Chondrocyte (in vitro differentiated cells): ENCODE measurements around the gene GNG2. TPM values are rescaled to one million over a fixed set of nuclear protein-coding genes. Genes with fewer than 3 reads are reported as not detected.

Source experiments
- DNase-seq: peaks from one replicate; pipeline ENCODE4 v3.0.0; 2021; ENCODE audit warnings: mixed read lengths, low spot score
- H3K27ac Mint-ChIP-seq: one replicate; pipeline ENCODE4 v1.8.0; 2021; ENCODE audit warnings: mild to moderate bottlenecking, moderate library complexity, mixed read lengths; ENCODE audit not compliant: unreplicated experiment
- H3K27me3 Mint-ChIP-seq: 2 replicates; pipeline ENCODE4 v1.8.0; 2021; ENCODE audit warnings: low read depth, mixed read lengths
- H3K36me3 Mint-ChIP-seq: 2 replicates; pipeline ENCODE4 v1.8.0; 2021; ENCODE audit warnings: low read depth, mixed read lengths
- H3K4me1 Mint-ChIP-seq: 2 replicates; pipeline ENCODE4 v1.8.0; 2021; ENCODE audit warnings: low read depth, mild to moderate bottlenecking, mixed read lengths
- H3K4me3 Mint-ChIP-seq: one replicate; pipeline ENCODE4 v1.8.0; 2021; ENCODE audit warnings: mild to moderate bottlenecking, moderate library complexity, mixed read lengths; ENCODE audit not compliant: unreplicated experiment
- H3K9me3 Mint-ChIP-seq: 2 replicates; pipeline ENCODE4 v1.8.0; 2021; ENCODE audit warnings: low read depth, mixed read lengths
- total RNA-seq: library from RNA; stranded (reverse); gene quantifications from 3 replicates; pipeline ENCODE4 v1.2.1, GENCODE V29; 2021
- TF ChIP-seq, protein P1 (sequence below): fragments of 200-600 bp; sonication (generic); IDR thresholded peaks from 2 replicates; pipeline ENCODE4 v1.5.0; 2021; ENCODE audit warnings: antibody characterized with exemption, mild to moderate bottlenecking, moderate library complexity

Gene GNG2
- total RNA-seq, 1 donor from 2014 or later: 2.4 TPM

GRCh38 chr14:52007211-52007610 is 146.8 kb downstream of the GNG2 start:
- Mint-ChIP-seq H3K27me3 (no peaks in the 10 kb centered on the region), H3K9me3 (no peaks in the 10 kb centered on the region), H3K4me3 (no peak overlapping the region), H3K36me3 (peaks cover 46% of the 10 kb centered on the region), H3K4me1 (peaks cover 19% of the 10 kb centered on the region), H3K27ac (no peak overlapping the region)
- TF ChIP-seq, protein P1, sequence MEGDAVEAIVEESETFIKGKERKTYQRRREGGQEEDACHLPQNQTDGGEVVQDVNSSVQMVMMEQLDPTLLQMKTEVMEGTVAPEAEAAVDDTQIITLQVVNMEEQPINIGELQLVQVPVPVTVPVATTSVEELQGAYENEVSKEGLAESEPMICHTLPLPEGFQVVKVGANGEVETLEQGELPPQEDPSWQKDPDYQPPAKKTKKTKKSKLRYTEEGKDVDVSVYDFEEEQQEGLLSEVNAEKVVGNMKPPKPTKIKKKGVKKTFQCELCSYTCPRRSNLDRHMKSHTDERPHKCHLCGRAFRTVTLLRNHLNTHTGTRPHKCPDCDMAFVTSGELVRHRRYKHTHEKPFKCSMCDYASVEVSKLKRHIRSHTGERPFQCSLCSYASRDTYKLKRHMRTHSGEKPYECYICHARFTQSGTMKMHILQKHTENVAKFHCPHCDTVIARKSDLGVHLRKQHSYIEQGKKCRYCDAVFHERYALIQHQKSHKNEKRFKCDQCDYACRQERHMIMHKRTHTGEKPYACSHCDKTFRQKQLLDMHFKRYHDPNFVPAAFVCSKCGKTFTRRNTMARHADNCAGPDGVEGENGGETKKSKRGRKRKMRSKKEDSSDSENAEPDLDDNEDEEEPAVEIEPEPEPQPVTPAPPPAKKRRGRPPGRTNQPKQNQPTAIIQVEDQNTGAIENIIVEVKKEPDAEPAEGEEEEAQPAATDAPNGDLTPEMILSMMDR: no peak
- no peak for DNase-seq

DNA sequence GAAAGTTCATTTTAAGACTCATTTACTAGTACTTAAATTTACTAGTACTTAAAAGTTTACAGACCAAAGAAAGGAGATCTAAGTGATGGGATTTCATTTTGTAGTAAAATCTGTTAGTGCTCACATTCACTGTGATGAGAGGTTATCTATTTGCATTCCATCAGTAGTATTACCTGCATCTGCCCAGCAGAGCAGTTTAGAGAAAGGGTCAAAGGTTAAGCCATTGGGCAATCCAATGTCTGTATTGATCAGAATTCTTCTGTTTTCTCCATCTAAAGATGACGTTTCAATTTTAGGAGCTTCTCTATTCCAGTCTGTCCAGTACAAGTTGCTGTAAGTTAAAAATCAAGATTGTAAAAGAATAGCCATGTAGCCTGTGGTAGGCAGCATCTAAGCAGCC is 147.2 kb downstream of the GNG2 start:
- no peak overlapping the region for H3K4me3 Mint-ChIP-seq
- TF ChIP-seq, protein P1: no peak
- peaks cover 45% of the 10 kb centered on the region for H3K36me3 Mint-ChIP-seq
- peaks cover 19% of the 10 kb centered on the region for H3K4me1 Mint-ChIP-seq
- no peak overlapping the region for H3K27ac Mint-ChIP-seq
- DNase-seq: no peak
- no peaks in the 10 kb centered on the region for H3K9me3 Mint-ChIP-seq
- no peaks in the 10 kb centered on the region for H3K27me3 Mint-ChIP-seq

DNA sequence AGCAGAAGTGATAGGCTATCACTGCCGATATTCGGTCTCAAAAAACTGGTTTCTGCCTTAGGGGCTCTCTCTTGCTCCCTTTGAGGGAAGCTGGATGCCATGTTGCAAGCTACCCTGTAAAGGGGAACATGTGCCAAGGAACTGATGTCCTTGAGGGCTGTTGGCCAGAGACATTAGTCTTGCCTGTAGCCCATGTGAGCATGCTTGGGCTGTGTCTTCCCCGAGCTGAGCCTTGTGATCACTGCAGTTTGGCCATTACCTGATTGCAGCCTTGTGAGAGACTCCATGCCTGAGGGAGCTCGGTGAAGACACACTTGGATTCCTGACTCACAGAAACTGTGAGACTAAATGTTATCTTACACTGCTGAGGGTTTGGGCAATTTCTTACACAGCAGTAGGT is 147.7 kb downstream of the GNG2 start:
- TF ChIP-seq, protein P1: no peak
- Mint-ChIP-seq H3K27ac (no peak overlapping the region), H3K27me3 (no peaks in the 10 kb centered on the region), H3K9me3 (no peaks in the 10 kb centered on the region), H3K4me3 (no peak overlapping the region), H3K36me3 (peaks cover 45% of the 10 kb centered on the region), H3K4me1 (peaks cover 19% of the 10 kb centered on the region)
- DNase-seq: no peak

GRCh38 chr14:52010173-52010693 is 149.8 kb downstream of the GNG2 start:
- Mint-ChIP-seq H3K27ac (no peak overlapping the region), H3K9me3 (no peaks in the 10 kb centered on the region), H3K27me3 (no peaks in the 10 kb centered on the region), H3K36me3 (peaks cover 35% of the 10 kb centered on the region), H3K4me1 (peaks cover 14% of the 10 kb centered on the region), H3K4me3 (no peak overlapping the region)
- no peak for DNase-seq
- TF ChIP-seq, protein P1: no peak

DNA sequence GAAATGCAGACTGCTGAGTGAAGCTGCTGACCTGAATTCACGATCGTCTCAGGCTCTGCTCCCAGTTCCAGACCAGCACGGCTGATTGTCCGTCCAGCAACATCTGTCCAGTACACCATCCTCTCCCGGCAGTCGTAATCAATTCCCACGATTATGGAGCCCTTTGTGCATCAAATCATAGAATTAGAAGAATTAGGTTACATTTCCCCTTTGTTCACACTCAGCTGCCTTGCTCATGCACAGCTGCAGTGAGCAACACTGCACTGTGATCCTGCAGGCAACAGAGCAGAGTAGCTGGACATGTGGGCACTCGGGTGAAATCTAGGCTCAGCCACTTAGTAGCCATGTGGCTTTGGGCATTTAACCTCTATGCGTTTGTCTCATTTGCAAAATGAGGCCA is 151.1 kb downstream of the GNG2 start:
- no peak for DNase-seq
- Mint-ChIP-seq H3K36me3 (peaks cover 32% of the 10 kb centered on the region), H3K9me3 (no peaks in the 10 kb centered on the region), H3K27me3 (no peaks in the 10 kb centered on the region), H3K27ac (no peak overlapping the region), H3K4me3 (no peak overlapping the region), H3K4me1 (peaks cover 14% of the 10 kb centered on the region)
- TF ChIP-seq, protein P1: no peak
